EH (cell line): ENCODE measurements around the gene RBM14.
"Not testable (repeated sequence)": the region's sequence is repeated elsewhere in the genome, so short reads cannot be mapped to it uniquely, and the experiment has no call there.

Experiments
- DNase-seq: peaks from one replicate; pipeline ENCODE4 v3.0.0-alpha.2; 2015; ENCODE audit warnings: low read depth

The RBM14 gene

DNA sequence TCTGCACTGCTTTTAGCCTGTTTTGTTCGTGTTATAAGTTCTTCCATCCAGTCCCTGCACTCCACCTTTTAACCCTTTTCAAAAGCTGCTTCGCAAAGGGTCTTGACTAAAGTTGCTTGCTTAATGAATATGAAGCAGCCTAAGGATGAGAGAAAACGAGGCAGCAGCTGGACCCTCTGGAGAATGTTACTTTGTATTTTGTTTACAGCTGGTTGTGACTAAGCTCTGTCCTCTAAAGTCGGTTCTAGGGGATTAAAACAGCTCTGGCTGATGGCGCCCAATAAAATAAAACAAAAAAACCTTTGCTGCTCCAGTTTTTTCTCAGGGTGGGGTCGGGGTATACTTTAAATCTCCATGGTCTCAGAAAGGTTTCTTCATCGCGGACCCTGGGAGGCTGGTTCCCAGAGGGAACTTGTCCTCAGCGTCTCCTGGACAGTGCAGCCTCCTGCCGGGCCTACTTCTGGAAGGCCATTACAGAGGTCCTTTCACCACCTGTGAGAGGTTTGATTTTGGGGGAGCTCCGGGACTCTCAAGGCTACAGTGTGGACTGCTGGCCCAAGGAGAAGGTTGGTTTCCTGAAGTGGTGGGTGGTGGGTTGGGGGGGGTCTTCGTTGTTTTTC is 21.2 kb downstream of the RBM14 start:
- DNase-seq = peak; percentile 14

DNA sequence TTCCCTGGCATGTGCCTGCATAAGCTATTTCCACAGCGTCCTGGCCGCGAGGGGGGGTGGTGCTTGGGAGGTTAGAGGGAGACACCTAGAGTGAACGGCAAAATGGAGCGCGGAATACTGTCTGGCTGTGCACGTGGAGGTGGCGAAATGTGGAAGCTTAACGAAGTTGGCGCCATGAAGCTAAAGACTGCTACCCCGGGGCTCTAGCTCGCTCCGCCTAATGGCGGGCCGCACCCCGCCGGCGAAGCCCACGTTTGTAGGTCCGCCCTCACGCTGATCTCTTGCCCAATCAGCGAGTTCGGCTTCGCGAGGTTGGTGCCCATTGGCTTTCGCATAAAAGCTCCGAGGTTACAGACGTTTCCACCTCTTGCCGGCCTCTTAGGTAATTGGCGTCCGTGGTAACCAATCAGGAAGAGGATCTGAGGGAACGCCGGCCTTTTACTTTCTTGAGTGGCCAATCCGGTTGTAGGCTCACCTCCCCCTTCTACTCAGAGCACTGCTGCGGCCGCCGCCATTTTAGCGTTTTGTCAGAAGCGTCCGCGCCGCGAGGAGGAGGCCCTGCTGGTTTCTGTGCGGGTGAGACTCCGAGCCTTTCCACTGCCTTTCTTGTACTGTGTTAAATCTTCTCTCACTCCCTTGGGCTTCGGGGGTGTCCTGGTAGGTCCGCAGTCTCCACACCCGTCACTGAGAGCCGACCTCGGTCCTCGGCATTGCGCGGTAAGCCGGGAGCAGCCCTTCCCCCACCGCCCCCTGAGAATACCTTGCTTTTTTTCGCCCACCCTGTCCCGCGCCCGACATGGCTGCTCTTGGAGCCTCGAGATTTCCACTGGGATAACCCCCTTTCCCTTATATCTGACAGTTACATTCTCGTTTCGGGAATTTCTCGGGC is 22.0 kb downstream of the RBM14 start, which contains the start of gene RBM4:
RBM4 (plus strand) TSS at position 527 of the 889 bp plus-strand sequence. CDS start 1,009 bp downstream, outside the sequence.
- peak; percentile 100 for DNase-seq

DNA sequence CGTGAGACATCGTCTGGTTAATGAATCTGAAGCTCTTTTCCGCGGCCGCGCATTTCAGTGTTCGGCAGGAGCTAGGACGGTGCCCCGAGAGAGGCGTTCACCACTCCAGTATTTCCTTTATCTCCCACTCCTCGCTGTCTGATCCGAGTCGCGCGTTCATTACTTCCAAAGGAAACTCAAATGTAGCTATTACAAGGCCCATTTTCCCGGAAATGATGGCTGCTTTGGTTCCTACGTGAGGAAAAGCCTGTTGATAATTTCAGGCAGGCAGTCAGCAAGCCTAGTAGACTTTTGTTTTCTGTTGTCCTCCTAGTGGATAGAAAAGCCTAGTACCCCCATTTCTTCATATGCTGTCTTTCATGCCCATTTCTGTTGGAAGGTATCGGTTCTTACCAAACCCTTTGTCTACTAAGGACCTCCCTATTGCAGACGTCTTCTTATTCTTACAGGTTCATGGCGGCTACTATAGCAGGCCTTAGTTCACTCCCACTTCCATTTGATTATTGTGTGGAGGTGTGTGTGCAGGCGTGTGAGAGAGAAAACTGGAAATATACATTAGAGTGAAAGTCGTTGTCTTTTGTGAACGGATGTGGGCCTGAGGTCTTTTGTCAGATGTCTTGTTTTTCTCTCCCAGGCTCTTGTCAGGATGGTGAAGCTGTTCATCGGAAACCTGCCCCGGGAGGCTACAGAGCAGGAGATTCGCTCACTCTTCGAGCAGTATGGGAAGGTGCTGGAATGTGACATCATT is 22.8 kb downstream of the RBM14 start:
- peak; percentile 56 for DNase-seq

DNA sequence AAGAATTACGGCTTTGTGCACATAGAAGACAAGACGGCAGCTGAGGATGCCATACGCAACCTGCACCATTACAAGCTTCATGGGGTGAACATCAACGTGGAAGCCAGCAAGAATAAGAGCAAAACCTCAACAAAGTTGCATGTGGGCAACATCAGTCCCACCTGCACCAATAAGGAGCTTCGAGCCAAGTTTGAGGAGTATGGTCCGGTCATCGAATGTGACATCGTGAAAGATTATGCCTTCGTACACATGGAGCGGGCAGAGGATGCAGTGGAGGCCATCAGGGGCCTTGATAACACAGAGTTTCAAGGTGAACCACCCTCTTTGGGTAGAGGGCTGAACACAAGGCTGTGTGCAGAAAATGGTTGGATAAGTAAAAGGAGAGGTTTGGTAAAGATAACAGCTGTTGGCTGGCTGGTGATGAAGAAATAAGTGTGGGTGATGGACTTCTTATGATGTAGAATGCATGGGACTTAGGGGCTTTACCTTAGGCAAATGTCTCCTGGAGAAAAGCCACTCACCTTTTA is 23.4 kb downstream of the RBM14 start:
- not testable (repeated sequence) for DNase-seq

- peak; percentile 63 for DNase-seq
Measured at GRCh38 chr11:66641834-66642233, 25.4 kb downstream of the RBM14 start.

DNA sequence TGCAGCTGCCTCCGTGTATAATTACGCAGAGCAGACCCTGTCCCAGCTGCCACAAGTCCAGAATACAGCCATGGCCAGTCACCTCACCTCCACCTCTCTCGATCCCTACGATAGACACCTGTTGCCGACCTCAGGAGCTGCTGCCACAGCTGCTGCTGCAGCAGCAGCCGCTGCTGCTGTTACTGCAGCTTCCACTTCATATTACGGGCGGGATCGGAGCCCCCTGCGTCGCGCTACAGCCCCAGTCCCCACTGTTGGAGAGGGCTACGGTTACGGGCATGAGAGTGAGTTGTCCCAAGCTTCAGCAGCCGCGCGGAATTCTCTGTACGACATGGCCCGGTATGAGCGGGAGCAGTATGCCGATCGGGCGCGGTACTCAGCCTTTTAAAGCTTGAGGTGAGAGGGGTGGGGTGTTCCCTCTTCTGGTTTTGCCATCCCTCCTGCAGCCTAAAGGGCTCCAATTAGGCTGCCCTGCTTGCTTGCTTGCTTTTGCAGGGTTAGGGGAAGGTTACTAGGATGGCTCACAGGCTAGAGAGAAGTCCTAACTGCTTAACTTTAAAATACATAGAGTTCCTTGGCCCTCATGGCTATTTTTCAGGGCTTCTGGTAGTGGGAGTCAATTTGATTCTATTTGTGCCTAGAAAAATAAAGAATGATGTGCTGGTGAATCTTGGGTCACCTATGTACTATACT is 27.5 kb downstream of the RBM14 start:
- no peak for DNase-seq

DNA sequence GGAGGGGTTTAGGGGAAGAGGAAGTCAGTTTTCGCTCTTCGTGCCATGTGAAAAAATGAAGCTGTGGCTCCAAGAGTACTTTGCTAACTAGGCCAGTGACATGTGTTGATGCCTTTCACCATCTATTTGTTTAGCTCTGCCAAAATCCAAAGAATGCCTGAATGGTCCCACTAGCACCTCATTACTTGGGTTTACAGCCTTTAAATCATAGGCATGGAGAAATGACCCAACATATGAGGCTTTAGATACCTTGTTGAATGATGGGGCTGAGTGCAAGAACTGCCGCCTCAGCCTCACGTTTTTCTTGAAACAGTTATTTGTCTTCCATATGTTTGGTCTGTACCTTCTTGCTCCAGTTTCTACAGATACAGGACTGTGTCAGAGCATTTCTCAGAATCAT is 30.4 kb downstream of the RBM14 start:
- no peak for DNase-seq

DNA sequence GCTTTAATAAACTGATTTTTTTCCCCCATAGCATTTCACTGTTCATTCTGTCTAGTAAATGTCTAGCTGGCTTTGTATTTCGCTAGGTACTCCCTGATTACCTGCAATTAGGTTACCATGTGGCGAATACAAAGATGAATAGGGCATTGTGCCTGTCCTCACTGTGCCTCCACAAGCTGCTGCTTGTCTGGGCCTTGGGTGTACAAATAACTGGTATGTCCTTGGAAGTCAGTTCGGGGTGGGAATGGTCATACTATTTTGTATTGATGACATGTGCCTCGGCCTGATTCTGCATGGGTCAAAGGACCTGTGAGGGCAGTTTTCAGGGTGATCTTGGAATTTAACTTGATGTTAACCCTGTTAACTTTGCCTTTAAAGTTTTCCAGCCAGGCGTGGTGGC is 33.5 kb downstream of the RBM14 start:
- no peak for DNase-seq

GRCh38 chr11:66651016-66651415 is 34.6 kb downstream of the RBM14 start:
- DNase-seq = no peak

DNA sequence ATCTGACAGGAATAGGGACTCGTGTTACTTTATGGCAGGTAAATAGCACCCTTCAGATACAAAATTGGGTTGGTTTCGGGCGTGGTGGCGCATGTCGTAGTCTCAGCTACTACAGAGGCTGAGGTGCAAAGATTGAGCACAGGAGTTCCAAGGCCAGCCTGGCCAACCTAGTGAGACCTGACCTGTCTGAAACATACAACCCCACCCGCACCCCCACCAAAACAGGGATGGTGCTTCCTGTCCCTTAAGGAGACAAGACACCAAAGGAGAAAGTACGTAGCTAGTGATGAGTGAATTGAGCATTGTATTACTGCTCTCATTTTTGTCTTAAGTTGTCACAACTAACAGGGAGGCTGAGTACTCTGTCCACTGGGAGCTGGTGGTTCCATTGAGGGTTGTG is 36.2 kb downstream of the RBM14 start:
- DNase-seq = no peak

- no peak for DNase-seq
Measured at GRCh38 chr11:66653123-66653522, 36.7 kb downstream of the RBM14 start.

DNA sequence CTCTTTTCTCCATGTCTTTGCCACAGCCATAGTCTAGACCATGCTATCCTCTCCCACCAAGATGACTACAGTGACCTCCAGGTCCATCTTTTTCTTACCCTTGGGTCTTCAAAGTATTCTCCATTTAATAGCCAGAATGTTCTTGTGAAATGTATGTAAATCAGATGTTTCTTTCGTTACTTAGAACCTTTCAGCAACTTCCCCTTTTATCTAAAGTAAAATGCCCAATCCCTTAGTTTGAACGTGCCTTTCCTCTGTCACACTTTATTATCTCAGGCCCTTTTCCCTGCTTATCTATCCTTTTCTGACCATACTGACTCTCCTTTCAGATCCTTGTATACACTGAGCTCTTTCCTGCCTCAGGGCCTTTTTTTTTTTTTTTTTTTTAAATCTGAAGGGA is 43.3 kb downstream of the RBM14 start:
- no peak for DNase-seq

DNA sequence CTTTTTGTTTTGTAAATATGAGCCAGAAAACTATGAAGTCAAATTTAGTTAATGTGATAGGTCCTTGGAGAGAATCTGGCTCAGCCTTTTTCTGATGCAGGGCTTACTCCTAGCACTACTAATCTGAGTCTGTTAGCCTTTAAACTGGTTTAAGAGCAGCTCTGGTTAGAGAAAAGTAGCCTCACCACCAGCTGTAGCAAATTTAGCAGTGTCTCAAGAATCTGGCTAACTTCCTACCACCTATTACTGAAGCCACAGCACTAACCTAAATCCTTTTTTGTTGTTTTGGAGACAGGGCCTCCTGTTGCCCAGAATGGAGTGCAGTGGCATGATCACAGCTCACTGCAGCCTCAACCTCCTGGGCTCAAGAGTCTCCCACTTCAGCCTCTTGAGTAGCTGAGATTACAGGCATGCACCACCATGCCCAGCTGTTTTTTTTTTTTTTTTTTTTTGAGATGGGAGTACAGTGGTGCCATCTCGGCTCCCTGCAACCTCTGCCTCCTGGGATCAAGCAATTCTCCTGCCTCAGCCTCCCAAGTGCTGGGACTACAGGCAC is 47.4 kb downstream of the RBM14 start:
- DNase-seq = no peak

DNA sequence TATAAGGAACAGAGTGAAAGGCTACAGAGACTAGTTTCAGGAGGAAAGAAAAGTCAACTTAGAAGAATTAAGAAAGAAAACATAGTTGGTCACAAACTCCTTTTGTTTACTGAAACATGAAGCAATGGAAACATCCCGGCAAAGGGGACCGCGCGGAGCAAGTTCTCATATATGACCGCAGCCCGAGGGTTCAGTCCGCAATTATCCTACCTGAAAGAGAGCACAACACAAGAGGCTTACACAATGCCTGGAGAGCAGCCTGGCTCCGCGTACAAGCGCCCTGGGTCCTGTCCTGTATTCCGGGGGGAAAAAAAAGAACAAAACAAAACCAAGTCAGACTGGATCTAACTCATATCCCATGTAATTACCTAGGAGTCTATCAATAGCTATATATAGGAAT is 48.9 kb downstream of the RBM14 start:
- DNase-seq = no peak

DNA sequence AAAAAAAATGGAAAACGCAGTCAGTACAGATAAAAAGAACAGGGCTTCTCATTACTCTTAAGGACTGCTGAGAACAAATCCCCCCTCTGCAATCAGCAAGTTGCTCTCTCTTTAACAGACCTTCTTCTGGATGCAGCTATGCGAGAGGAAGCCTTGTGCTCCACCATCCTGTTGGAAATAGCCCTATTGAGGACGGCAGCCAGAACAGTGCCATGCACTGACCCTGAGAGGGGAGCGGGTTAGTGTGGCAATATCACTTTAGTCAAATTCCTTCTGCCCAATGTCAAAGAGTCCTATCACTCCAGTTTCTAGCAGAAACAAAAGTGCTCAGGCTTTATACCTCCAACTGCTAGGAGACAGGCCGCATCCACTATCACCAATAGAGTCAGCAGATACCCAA is 54.4 kb downstream of the RBM14 start:
- no peak for DNase-seq

- no peak for DNase-seq
Measured at GRCh38 chr11:66674964-66675602, 58.7 kb downstream of the RBM14 start.

- no peak for DNase-seq
Measured at GRCh38 chr11:66676282-66676919, 60.0 kb downstream of the RBM14 start.
